ENCODE measurements around the gene MMP17.
A peak's percentile ranks its signal among the peaks of the same experiment; 100 is the strongest.

MMP17 gene

DNA sequence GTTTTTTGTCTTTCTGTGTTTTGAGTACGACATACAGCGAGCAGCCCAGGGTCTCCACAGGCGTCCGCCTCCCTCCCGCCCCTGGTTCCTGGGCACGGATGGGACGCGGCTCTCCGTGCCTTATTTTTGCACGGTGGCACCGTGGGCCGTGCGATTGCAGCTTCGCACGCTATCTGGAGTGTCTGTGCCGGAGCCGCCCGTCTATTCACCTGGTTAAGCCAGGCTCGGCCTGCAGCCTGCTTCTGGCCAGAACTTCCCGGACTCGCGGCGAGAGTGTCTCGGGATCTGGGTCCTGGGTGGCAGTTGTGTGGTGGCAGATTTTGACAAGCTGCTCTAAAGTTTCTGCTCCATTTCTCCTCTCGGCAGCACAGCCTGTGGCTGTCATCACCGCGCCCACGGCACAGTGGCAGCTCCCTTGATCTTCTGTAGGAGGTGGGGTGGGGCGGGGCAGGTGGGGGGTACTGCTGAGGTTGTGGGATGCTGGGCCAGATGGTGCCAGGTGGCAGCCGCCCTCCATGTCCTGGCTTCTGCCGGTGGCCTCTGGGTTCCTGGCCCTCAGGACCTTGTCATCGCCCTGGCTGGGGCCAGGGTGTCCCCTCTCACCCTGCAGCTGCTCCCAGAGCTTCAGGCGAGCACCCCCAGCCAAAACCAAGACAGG lies 2.9 kb downstream of the MMP17 start:
- DNase-seq: peak in 1 of 2 experiments; percentile 20

DNA sequence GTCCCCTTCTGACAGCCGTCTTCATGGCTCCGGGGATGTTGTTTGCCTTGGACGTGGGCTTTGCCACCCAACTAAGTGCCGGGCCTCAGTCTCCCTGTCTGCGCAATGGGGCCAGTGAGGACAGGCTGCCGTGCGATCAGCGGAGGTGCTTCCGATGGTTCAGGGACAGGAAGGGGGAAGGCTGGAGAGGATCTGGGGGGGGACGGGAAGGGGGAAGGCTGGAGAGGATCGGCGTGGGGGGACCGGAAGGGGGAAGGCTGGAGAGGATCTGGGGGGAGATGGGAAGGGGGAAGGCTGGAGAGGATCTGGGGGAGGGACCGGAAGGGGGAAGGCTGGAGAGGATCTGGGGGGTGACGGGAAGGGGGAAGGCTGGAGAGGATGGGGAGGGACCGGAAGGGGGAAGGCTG lies 3.4 kb downstream of the MMP17 start:
- no peak for DNase-seq

DNA sequence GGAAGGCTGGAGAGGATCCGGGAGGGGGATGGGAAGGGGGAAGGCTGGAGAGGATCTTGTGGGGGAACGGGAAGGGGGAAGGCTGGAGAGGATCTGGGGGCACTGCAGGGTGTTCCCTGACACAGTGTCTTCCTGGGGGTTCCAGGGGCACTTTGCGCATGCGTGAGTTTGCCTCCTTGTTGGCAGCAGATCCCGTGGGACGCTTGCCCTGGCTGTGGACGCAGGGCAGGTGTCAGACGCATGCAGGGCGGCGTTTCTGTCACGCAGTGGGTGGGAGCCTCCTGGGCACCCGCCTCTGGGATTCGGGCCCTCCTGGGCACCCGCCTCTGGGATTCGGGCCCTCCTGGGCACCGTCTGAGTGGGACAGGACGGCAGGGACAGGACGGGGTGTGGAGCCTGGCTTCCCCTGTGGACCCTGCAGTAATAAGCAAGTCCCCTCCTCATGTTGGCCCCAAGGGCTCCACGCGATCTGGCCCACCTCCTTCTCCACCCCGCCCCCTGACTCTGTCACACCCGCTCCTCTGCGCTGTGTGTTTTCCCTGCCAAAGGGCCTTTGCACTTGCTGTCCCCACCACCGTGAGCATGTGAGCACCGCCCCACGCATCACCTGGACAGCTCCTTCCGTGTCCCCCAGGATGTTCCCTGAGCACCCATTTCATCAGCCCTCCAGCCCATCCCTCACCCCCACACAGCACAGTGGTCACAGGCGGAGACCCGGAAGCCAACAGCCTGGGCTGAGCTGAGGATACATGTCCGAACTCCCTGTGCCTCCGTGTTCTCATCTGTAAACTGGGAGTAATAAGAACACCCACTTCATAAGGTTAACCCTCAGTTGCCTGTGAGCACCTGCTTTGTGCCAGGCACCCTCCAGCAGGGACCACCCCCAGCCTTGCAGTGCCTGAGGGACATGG lies 4.4 kb downstream of the MMP17 start:
- no peak for DNase-seq

DNA sequence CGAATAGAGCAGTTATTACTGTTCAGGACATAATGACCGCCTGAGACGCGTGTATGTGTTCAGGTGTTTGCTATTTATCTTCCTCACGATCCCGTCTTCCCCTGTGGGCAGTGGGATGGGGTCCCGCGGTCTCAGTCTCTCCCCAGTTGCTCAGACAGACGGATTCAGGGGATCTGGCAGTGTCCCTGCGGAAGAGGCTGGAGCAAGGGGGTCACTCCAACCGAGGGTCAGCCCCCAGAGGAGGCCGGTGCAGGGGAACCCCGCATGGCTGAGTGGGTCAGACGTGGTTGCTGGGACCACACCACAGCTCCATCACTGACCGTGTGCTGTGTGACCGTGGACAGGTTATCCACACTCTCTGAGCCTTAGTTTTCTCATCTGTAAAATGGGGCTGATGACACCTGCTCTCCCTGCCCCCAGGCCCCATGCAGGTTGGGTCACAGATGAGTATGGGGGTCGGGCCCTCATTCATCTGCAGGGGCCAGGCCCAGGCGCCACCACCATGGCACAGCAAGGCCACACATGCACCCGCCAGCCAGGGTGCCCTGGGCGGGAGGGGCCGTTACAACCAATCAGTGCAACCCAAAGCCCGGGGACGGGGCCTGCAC lies 5.2 kb downstream of the MMP17 start:
- DNase-seq: no peak

DNA sequence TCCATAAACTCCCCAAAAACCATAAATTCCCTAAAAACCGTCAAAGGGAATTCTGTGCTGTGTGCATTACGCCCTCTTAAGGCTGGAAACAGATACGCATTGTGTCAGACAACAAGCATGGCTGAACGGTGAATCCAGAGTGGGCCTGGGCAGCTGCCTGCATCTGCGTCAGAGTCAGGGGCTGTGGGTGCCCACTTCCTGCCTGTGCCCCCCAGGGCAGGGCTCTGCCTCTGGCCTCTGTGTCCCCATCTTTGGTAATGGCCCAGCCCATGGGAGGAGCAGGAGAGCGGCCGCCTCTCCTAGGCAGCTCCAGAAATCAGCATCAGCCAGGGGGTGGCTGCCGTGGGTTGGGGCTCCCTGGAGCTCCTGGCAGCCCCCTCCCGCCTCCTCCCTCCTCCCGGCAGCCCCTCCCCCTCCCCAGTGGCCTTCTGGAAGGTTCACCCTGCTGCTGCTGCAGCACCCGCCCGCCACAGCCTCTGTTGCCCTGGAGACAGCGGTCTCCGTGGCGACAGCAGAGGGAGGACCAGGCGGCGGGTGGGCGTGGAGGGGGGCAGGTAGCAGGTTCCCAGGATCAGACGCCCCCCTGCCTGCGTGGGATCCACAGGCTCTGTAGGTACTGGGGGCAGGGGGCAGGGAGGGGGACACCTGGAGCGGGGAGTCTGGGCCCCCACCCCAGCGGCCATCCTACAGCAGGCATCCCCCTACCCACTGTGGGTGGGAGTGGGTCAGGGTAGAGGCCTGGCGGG lies 5.9 kb downstream of the MMP17 start:
- DNase-seq: no peak

DNA sequence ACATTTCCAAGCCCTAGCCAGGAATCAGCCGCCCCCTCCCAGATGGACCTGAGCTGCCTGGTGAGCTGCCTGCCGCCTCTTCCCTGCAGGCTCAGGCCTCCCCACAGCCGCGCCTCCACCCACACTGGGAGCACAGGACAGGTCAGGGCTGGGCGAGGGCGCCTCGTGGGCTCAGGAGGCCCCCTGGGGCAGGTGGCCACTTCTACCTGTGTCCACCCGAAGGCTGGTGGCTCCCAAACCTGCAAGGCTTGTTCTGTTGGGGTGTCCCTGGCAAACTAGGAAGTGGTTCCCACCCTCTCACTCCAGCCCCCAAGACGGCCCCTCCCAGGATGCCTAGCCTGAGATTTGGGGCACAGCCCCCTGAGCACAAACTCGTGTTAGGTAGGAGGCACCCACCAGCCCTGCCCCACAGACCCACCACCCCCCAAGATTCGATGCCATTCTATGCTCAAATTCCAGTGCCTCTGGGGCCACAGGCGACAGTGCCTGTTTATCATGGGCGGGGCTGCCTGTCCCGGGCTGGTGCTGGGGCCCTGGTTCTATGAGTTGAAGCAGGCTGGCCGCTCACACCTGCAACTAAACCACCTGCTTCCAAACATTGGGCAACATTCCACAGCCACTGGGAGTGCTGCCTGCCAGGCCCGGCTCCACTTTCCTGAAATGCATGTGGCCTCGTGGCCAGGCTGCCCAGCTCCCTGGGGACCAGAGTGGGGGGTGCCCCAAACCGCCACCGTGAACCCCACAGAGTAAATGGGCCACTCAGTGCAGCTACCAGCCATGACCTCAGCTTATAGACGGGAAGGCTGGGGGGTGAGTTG lies 6.8 kb downstream of the MMP17 start:
- no peak for DNase-seq

DNA sequence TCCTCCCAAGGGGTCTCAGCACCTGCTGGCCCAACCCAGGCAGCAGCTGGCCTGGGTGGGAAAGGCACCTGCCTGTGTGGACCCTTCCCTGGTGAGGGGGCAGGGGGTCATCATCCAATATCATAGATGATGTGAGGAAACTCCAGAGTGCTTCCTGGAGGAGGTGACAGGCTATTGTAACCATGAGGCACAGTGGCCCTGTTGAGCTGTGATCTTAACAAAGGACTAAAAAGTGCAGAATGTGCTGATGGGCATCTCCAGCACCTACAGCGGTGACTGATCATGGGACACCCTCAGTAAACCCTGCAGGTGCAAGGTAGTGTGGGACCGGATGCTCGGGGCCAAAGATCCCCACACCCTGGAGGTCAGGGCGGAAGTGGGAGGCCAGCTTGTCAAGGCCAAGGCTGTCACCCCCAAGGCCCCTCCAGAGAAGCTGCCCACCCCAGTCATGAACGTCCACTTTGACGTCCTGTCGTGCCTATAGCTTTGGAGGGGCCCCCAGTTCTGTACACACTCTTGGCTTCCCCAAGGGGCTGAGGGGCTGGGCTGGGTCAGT lies 7.5 kb downstream of the MMP17 start:
- no peak for DNase-seq

DNA sequence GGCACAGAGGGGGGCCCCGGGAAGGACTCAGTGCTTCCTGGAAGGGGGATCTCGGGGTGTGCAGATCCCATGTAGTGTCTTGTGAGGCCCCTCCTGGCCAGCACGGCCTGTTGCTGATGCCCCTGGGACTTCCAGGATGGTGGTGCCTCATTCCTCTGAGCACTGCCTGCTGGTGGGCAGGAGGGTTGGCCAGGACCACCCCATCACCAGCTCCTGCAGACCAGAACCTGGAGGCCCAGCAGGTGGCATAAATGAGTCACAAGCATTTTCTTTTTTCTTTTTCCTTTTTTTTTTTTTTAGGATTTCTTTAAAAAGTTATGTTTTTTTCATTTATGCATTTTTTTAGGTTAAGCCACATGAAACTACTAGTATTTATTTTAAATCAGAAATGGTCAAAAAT lies 8.0 kb downstream of the MMP17 start:
- DNase-seq: no peak

DNA sequence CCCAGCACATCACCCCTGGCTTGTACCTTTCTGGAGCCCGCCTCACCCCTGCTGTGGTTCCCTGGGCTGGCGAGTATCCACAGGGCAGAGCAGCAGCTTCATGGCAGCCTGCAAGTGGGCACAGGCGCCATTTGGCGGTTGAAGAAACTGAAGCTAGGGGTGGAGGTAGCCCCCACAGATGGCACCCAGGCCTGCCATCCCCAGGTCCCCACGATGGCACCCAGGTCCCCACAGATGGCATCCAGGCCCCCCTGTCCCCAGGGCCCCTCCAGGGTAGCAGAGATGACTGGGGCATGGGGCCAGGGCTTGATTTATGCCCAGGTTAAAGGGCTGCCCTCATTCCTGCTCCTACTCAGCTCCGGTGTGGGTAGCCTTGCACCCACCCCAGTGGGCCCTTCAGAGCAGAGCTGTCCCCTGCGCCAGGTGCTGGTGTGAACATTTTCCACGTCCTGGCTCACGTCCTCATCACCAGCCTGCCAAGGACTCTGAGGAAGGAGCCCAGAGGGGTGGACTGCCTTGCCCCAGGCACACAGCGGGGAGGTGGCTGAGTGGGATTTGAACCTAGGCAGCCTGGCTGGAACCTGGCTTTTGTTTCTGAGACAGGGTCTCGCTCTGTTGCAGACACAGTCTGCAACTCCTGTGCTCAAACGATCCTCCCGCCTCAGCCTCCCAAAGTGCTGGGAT lies 8.7 kb downstream of the MMP17 start:
- DNase-seq: no peak

DNA sequence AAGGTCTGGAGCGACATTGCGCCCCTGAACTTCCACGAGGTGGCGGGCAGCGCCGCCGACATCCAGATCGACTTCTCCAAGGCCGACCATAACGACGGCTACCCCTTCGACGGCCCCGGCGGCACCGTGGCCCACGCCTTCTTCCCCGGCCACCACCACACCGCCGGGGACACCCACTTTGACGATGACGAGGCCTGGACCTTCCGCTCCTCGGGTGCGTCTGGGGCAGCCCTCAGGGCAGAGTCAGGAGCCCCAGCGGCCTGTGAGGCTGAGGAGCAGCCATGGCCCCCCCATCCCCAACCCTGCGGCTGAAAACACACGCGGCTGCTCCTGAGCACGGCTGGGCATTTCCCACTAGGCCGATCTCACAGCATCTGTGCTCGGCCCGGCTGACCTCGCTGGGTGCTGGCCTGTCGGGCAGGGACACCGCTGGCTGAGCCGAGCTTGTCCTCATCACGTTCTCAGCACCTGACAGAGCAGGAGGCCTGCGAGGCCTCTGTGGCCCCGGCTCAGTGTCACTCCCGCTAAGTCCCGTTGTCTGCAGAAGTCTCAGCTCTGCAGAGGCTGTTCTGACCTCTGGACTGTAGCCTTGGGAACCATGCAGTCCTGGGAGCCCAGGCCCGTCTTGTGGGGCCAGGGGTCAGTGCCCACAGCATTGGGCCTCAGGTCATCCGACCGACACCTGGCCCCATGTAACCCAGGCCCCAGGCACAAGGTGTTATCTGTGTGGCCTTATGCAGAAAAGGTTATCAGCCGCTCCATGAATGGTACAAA lies 12.6 kb downstream of the MMP17 start:
- DNase-seq: no peak

DNA sequence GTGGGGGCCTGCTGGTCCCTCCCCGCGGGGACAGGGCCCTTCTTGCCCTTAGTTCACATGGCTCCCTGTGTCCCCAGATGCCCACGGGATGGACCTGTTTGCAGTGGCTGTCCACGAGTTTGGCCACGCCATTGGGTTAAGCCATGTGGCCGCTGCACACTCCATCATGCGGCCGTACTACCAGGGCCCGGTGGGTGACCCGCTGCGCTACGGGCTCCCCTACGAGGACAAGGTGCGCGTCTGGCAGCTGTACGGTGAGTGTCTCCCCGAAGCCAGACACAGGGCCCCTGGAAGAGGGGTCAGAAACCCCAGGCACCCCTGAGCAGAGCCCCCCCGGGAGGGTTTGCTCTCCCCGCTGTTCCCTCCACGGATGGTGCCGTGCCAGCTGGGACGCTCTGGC lies 13.4 kb downstream of the MMP17 start:
- no peak for DNase-seq

DNA sequence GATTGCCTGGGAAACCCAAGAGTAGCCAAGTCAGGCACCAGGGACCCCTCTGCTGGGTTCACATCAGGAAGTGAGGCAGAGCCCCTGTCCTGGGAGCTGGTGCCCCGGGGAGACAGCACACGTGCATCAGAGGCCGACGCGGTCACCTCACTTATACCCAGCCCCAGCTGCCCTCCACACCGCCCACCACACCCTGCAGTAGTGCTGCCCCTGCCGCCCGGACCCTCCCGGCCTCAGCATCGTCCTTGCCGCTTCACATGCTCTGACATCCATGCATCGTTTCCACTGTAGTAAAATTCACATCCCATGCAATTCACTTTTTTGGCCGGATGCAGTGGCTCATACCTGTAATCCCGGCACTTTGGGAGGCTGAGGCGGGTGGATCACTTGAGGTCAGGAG lies 14.0 kb downstream of the MMP17 start:
- DNase-seq: no peak

DNA sequence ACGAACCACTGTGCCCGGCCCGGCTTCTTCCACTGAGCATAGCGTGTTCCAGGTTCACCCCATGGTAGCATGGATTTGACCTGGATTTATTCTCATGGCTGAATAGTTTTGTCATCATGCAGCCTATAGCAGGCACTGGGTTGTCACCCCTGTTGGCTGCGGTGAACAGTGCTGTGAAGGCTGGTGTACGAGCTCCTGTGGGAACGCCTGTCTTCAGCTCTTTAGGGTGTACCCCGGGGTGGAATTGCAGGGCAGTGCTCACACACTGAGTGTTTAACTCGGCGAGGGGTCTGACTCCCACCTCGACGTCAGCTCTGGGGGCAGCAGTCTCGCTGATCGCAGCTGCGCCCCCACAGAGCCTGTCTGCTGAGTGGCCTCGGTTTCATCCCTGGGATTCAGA lies 15.3 kb downstream of the MMP17 start:
- DNase-seq: no peak

DNA sequence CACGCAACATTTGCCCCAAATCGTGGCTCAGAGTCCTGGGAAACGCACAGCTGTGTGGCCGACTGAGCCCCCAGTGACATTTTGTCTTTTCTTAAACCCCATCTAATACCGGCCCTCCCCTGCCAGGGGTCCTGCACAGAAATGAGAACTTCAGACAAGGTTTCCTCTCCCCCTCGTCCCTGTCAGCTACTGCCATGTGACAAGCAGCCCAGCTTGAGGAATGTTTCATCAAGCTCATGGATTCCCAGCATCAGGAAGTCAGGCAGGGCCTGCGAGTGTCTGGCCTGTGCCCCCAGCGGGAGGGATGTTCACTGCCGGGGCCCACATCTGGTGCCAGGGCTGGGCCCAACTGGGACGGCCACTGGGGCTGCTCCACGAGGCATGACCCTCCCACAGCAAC lies 15.9 kb downstream of the MMP17 start:
- no peak for DNase-seq

DNA sequence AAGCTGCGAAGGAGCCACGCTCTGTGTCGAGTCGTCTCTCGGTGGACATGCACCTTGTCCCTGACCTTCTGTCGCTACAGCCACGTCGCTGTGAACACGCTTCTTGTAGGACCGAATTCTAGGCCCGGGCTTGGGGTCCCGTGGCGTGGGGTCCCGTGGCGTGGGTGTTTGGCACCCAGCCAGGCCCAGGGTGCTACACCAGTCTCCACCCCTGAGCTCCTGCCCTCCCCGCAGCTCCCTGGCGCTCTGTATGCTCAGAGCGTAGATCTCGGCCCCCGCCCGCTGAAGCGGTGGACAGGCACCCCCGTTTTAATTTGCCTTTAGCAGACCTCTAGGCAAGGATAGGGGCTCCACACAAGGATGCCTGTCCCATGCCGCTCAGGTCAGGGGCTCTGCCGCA lies 16.5 kb downstream of the MMP17 start:
- no peak for DNase-seq

DNA sequence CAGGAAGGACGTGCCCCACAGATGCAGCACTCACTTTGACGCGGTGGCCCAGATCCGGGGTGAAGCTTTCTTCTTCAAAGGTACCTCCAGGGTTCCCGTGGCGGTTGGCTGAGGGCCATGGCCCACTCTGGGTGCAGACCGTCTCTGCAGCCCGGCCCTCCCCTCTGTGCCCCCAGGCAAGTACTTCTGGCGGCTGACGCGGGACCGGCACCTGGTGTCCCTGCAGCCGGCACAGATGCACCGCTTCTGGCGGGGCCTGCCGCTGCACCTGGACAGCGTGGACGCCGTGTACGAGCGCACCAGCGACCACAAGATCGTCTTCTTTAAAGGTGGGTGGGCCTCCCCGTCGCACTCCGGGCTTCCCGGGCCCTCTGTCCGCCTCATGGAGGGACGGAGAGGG lies 16.9 kb downstream of the MMP17 start:
- DNase-seq: no peak

DNA sequence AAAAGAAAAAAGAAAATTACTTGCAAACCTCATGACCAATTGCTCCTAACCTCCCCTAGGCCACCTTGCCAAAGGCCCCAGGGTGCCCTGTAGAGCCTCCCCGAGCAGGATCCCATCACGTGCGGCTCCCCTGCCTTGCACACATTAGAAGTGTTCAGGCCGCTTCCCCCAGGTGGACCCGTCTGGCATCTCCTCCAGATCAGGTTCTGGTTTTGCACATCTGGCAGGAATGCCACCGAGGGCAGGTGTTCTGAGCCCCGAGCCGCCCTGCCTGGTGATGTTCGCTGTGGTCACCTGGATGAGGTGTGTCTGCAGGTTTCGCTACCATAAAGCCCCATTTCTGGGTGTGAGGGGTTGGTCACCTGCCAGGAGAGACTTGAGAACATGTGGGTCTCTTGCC lies 19.3 kb downstream of the MMP17 start:
- DNase-seq: no peak

DNA sequence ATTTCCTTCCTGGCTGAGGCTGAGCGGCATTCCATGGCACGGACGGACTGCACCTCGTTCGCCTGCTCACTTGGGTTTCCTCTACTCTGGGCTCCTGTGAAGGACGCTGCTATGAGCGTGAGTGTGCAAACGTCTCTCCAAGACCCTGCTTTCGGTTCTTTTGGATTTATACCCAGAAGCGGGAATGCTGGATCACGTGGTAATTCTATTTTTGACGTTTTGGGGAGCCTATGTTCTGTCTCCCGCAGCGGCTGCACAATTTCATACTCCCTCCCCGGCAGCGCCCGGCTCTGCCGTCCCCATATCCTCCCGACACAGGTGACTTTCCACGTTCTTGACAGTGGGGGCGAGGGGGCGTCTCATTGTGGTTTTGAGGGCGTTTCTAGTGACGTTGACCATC lies 20.6 kb downstream of the MMP17 start:
- DNase-seq: no peak

DNA sequence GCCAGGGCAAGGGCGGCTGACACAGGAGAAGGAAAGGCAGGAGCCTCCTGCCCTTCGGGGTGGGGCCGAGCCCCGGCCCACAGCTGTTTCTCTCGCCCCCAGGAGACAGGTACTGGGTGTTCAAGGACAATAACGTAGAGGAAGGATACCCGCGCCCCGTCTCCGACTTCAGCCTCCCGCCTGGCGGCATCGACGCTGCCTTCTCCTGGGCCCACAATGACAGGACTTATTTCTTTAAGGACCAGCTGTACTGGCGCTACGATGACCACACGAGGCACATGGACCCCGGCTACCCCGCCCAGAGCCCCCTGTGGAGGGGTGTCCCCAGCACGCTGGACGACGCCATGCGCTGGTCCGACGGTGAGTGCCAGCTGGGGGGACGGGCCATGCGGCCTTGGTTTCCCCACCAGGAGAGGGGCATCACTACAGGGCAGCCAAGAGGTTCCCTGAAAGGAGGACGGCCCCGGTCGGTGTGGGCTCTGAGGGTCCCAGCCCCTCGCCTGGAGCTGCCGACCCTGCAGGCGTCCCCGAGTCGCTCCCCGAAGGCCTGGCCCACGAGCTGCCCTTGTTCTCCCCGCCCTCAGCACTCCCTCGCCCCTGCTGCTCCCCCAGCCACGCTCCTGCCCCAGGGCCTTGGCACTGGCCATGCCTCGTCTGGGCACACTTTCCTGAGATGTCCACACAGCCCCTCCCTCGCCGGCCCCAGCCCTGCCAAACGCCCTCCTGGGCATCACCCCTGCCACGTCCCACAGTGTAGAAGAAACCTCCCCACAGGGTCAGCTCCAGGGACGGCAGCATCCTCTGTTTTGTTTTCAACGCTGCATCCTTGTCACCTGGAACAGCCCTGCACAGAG lies 21.7 kb downstream of the MMP17 start:
- no peak for DNase-seq
